NB4 (cell line): ENCODE results near the gene TAF11L13.

ENCODE experiments used
- MAX ChIP-seq: IDR thresholded peaks from 2 replicates; pipeline ENCODE4 v1.6.1; 2011; ENCODE audit warnings: low read depth, low read length
- MYC ChIP-seq: IDR thresholded peaks from 2 replicates; pipeline ENCODE4 v1.6.1; 2011; ENCODE audit warnings: low read depth, low read length
- POLR2A ChIP-seq: IDR thresholded peaks from 2 replicates; pipeline ENCODE4 v1.6.1; 2011; ENCODE audit warnings: mild to moderate bottlenecking; ENCODE audit not compliant: insufficient read length; ENCODE audit errors: extremely low read depth
- TF ChIP-seq, protein P1 (sequence below): IDR thresholded peaks from one replicate; pipeline ENCODE4 v1.5.1; 2012; ENCODE audit warnings: low read depth, low read length

DNA sequence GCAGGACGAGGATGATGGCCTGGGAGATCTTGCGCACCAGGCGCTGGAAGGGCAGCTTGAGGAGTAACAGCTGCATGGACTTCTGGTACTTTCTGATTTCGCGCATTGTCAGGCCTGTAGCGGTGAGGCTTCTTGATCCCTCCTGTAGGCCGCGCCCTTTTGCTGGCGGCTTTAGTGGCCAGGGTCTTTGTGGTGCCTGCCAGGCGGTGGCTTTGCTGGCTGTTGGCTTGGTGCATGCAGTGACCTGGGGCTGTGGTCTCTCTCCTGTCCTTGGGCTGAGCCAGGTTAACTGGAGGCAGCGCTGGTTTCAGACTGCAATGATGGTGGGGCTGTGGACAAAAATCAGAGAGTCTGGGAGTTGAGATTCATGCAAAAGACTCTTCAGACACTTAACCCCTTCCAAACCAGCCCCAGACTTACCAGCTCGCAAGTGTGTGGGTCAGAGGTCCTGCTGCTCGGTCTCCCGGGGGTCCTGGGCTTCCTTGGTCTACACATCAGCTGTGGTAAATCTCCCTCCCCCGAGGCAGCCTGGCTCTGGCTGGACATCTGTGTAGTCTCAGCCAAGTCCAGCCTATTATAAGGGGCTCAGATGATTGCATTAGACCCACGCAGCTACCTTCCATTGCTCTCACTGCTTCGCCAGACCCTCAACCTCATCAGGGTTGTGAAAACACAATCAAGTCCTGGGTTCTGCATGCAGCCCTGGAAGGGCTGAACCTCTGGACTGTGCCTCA lies 16.8 kb upstream of the TAF11L13 start:
- TF ChIP-seq POLR2A = no peak
- TF ChIP-seq, protein P1, sequence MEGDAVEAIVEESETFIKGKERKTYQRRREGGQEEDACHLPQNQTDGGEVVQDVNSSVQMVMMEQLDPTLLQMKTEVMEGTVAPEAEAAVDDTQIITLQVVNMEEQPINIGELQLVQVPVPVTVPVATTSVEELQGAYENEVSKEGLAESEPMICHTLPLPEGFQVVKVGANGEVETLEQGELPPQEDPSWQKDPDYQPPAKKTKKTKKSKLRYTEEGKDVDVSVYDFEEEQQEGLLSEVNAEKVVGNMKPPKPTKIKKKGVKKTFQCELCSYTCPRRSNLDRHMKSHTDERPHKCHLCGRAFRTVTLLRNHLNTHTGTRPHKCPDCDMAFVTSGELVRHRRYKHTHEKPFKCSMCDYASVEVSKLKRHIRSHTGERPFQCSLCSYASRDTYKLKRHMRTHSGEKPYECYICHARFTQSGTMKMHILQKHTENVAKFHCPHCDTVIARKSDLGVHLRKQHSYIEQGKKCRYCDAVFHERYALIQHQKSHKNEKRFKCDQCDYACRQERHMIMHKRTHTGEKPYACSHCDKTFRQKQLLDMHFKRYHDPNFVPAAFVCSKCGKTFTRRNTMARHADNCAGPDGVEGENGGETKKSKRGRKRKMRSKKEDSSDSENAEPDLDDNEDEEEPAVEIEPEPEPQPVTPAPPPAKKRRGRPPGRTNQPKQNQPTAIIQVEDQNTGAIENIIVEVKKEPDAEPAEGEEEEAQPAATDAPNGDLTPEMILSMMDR = no peak
- no peak for TF ChIP-seq MYC
- TF ChIP-seq MAX = no peak
